ENCODE measurements around the gene ZBTB44.
"Not testable (repeated sequence)": the region's sequence is repeated elsewhere in the genome, so short reads cannot be mapped to it uniquely, and the experiment has no call there.

ZBTB44 gene

DNA sequence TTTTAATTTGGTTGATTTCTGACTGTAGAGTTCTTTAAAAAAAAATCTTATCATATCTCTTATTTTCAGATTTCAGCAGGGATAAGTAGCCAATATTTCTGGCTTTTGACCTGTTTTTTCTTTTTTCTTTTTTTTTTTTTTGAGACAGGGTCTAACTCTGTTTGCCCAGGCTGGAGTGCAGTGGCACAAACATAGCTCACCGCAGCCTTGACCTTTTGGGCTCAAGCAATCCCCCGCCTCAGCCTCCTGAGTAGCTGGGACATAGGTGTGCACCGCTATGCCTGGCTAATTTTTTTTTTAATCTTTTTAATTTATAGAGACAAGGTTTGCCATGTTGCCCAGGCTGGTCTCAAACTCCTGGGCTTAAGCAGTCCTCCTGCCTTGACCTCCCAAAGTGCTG, 23.9 kb upstream of the ZBTB44 start:
- FAIRE-seq (no peak), DNase-seq (ENCODE audit: insufficient read length, low spot score) (no peak)
- TF ChIP-seq CTCF (IDR thresholded peaks at IDR 0.05; ENCODE audit: insufficient read depth, missing control alignments) = no peak

DNA sequence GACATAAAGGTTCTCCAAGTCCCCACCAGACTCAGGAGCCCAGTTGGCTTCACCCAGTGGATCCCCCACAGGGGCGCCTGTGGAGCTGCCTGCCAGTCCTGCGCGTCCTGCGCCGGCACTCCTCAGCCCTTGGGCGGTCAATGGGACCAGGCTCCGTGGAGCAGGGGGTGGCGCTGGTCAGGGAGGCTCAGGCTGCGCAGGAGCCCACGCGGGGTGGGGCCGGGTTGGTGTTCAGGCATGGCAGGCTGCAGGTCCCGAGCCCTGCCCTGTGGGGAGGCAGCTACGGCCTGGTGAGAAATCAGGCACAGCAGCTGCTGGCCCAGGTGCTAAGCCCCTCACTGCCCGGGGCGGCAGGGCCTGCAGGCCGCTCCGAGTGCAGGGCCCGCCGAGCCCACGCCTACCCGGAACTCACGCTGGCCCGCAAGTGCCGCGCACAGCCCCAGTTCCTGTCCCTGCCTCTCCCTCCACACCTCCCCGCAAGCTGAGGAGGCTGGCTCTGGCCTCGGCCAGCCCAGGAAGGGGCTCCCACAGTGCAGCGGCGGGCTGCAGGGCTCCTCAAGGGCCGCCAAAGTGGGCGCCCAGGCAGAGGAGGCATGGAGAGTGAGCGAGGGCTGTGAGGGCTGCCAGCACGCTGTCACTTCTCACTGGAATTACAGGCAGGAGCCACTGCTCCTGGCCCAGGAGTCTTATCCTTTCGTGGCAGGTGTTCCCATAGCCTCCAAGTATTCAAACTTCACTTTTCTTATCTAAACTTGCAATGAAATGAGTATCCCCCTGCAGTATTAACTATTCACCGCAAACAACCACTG, 22.8 kb upstream of the ZBTB44 start:
- DNase-seq (ENCODE audit: insufficient read length, low spot score) (no peak), FAIRE-seq (no peak)
- no peak for TF ChIP-seq CTCF (IDR thresholded peaks at IDR 0.05; ENCODE audit: insufficient read depth, missing control alignments)

- DNase-seq (ENCODE audit: insufficient read length, low spot score) = not testable (repeated sequence)
Observed at GRCh38 chr11:130331397-130331796, 16.7 kb upstream of the ZBTB44 start.

DNA sequence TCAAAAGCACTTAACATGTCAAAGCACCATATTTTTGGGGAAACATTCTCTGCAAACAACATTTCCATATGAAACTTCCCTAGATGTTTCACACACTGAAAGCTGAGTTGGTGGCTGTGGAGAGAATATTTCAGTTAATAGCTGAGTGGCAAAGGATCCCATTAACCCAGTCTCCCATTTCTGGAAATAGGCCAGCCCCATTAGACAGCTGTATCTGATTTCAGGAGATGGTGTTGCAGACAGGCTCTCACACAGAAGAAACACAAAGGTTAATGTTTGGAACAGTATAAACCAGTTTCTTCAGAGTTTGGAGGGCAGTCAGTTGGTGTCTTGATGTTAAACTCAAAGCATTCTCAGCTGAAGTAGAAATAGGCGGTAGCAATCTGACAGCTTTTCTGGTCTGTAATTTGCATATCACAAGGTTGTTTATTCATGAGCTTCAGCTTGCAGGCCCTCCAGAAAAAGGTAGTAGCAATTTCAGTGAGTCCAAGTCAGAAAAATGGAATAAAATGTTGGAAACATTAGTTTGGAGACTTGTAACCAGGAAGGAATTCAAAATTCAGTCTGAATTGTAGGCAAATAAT, 15.5 kb upstream of the ZBTB44 start:
- no peak for FAIRE-seq

More at GRCh38 chr11:130331397-130331796, 16.7 kb upstream of the ZBTB44 start:
- not testable (repeated sequence) for FAIRE-seq

GRCh38 chr11:130328420-130328819, 13.7 kb upstream of the ZBTB44 start:
- FAIRE-seq (no peak), DNase-seq (ENCODE audit: insufficient read length, low spot score) (no peak)
- no peak for TF ChIP-seq CTCF (IDR thresholded peaks at IDR 0.05; ENCODE audit: insufficient read depth, missing control alignments)

More for the DNA sequence above, 15.5 kb upstream of the ZBTB44 start:
- DNase-seq (ENCODE audit: insufficient read length, low spot score) = no peak
- no peak for TF ChIP-seq CTCF (IDR thresholded peaks at IDR 0.05; ENCODE audit: insufficient read depth, missing control alignments)

- no peak for TF ChIP-seq CTCF (IDR thresholded peaks at IDR 0.05; ENCODE audit: insufficient read depth, missing control alignments)
- FAIRE-seq = no peak
- no peak for DNase-seq (ENCODE audit: insufficient read length, low spot score)
Observed at GRCh38 chr11:130327716-130328115, 13.0 kb upstream of the ZBTB44 start.

- FAIRE-seq = no peak
- TF ChIP-seq CTCF (IDR thresholded peaks at IDR 0.05; ENCODE audit: insufficient read depth, missing control alignments) = no peak
- DNase-seq (ENCODE audit: insufficient read length, low spot score) = no peak
Observed at GRCh38 chr11:130325691-130326090, 11.0 kb upstream of the ZBTB44 start.
